ENCODE results near the gene AP2M1. TPM values are rescaled to one million over a fixed set of nuclear protein-coding genes. Genes with fewer than 3 reads are reported as not detected.
"Not testable (repeated sequence)": the region's sequence is repeated elsewhere in the genome, so short reads cannot be mapped to it uniquely, and the experiment has no call there.

AP2M1 gene
- total RNA-seq, 2 experiments from 2014 or later = 192 to 204 TPM

- H3K27ac Mint-ChIP-seq = no peak overlapping the region
- H3K27me3 Mint-ChIP-seq = no peaks in the 10 kb centered on the region
- H3K9me3 Mint-ChIP-seq (ENCODE audit: low read depth) = no peaks in the 10 kb centered on the region
- no peak for DNase-seq
- no peak overlapping the region for H3K4me3 Mint-ChIP-seq
- no peak for ATAC-seq
- intact Hi-C loops (cut with DNase I, micrococcal nuclease) = no loop called here
- no peaks in the 10 kb centered on the region for H3K4me1 Mint-ChIP-seq
- ChIA-PET POLR2A (no interaction called here), CTCF (no interaction called here)
- H3K36me3 Mint-ChIP-seq (ENCODE audit: low read depth) = peaks cover 49% of the 10 kb centered on the region
Observed at GRCh38 chr3:184143327-184143726, 31.3 kb upstream of the AP2M1 start.

GRCh38 chr3:184144505-184144904, 30.1 kb upstream of the AP2M1 start:
- DNase-seq = no peak
- no peaks in the 10 kb centered on the region for H3K4me1 Mint-ChIP-seq
- CTCF ChIA-PET = interaction anchor here (1.0 to 1.9 kb wide), 6 partner anchors 9 to 143 kb away, joined by 3 to 11 read pairs (median 5); partner anchors contain the start of genes EEF1AKMT4 and EIF2B5
- no peak overlapping the region for H3K4me3 Mint-ChIP-seq
- no peak for ATAC-seq
- no peak overlapping the region for H3K27ac Mint-ChIP-seq
- peaks cover 49% of the 10 kb centered on the region for H3K36me3 Mint-ChIP-seq (ENCODE audit: low read depth)
- H3K9me3 Mint-ChIP-seq (ENCODE audit: low read depth) = no peaks in the 10 kb centered on the region
- intact Hi-C loops (cut with DNase I, micrococcal nuclease) = no loop called here
- H3K27me3 Mint-ChIP-seq = no peaks in the 10 kb centered on the region
- POLR2A ChIA-PET = interaction anchor here (0.9 kb wide), 1 partner anchor 9 kb away, joined by 3 read pairs; no protein-coding TSS in a partner anchor

DNA sequence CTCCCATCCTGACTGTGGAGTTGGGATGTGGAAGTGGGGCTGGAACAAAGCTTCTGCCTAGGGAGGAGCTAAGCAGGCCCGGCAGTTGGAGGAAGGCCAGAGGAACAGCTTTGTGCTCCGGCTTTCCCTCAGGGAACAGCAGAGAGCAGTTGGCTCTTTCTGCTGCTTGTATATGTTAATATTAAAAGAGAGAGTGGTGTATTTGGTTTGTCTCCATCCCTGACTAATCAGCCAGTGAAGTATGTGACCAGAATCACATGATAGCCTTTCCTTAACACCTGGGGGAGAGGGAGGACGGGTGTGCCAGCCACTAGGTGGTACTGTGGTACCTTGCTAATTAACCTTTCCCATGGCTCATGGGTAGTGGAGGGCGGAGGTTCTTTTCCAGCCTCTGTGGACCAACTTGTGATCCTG, 29.5 kb upstream of the AP2M1 start:
- H3K4me1 Mint-ChIP-seq = no peaks in the 10 kb centered on the region
- ChIA-PET CTCF (interaction anchor here (0.6 to 1.9 kb wide), 12 partner anchors 9 to 378 kb away, joined by 3 to 11 read pairs (median 3); partner anchors contain the start of genes ABCF3, EEF1AKMT4 and EIF2B5), POLR2A (interaction anchor here (0.9 kb wide), 1 partner anchor 9 kb away, joined by 3 read pairs; no protein-coding TSS in a partner anchor)
- ATAC-seq (peak; percentile 81), DNase-seq (peak; percentile 59)
- H3K36me3 Mint-ChIP-seq (ENCODE audit: low read depth) = peaks cover 47% of the 10 kb centered on the region
- intact Hi-C loops (cut with DNase I, micrococcal nuclease) = loop anchor here in 1 of 2 experiments (1.0 kb wide), 1 partner anchor 144 kb away; no protein-coding TSS in a partner anchor
- H3K27ac Mint-ChIP-seq = no peak overlapping the region
- no peaks in the 10 kb centered on the region for H3K27me3 Mint-ChIP-seq
- no peaks in the 10 kb centered on the region for H3K9me3 Mint-ChIP-seq (ENCODE audit: low read depth)
- H3K4me3 Mint-ChIP-seq = no peak overlapping the region

DNA sequence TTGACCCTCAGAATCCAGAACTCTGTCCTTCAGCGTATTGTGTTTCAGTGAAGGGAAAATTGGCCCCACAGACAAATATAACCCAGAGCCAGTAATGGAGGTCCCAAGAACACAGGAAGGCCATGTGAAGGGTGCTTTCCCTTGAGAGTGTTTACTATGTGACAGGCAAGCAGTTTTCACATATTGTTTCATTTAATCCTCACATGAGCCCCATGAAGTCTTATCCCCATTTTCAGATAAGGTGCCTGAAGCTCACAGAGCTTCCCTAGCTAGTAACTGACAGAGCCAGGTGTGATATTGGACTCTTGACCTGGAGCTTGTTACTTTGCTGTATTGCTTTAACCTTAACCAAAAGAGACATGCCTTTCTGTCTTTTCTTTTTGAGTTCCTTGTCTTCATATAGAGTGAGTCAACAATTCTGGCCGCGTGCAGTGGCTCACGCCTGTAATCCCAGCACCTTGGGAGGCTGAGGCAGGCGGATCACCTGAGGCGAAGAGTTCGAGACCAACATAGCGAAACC, 28.8 kb upstream of the AP2M1 start:
- POLR2A ChIA-PET = no interaction called here
- DNase-seq = no peak
- no peak overlapping the region for H3K4me3 Mint-ChIP-seq
- no peaks in the 10 kb centered on the region for H3K4me1 Mint-ChIP-seq
- CTCF ChIA-PET = interaction anchor here (0.6 to 1.9 kb wide), 9 partner anchors 10 to 379 kb away, joined by 3 to 11 read pairs (median 4); partner anchors contain the start of genes ABCF3 and EIF2B5
- no peak overlapping the region for H3K27ac Mint-ChIP-seq
- no peak for ATAC-seq
- no peaks in the 10 kb centered on the region for H3K27me3 Mint-ChIP-seq
- intact Hi-C loops (cut with DNase I, micrococcal nuclease) = loop anchor here in 1 of 2 experiments (1.0 kb wide), 1 partner anchor 143 kb away; no protein-coding TSS in a partner anchor
- peaks cover 43% of the 10 kb centered on the region for H3K36me3 Mint-ChIP-seq (ENCODE audit: low read depth)
- no peaks in the 10 kb centered on the region for H3K9me3 Mint-ChIP-seq (ENCODE audit: low read depth)

DNA sequence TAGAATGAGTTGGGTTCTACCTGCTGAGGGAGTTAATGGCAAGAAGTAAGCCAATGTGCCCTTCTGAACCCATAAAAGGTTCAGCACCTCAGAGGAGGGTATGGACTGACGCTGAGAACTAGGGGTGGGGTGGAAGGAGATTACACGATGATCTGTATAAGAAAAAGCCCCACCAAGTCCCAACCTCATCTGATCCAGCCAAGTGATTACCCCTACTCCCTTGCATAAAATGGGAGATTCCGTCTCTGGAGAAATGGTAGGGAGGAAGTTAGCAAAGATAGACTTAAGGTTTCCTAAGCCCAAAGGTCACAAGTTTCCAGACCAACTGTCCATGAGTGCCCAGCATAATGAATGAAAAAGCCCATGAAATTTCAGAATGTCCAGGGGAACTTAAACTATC, 26.6 kb upstream of the AP2M1 start:
- Mint-ChIP-seq H3K9me3 (ENCODE audit: low read depth) (no peaks in the 10 kb centered on the region), H3K4me3 (no peak overlapping the region), H3K27ac (no peak overlapping the region), H3K27me3 (no peaks in the 10 kb centered on the region), H3K36me3 (ENCODE audit: low read depth) (peaks cover 23% of the 10 kb centered on the region), H3K4me1 (no peaks in the 10 kb centered on the region)
- CTCF ChIA-PET = no interaction called here
- POLR2A ChIA-PET = no interaction called here
- DNase-seq (no peak), ATAC-seq (no peak)
- intact Hi-C loops (cut with DNase I, micrococcal nuclease) = no loop called here

- intact Hi-C loops (cut with DNase I, micrococcal nuclease) = no loop called here
- Mint-ChIP-seq H3K27ac (no peak overlapping the region), H3K27me3 (no peaks in the 10 kb centered on the region), H3K4me3 (no peak overlapping the region), H3K36me3 (ENCODE audit: low read depth) (peaks cover 13% of the 10 kb centered on the region), H3K9me3 (ENCODE audit: low read depth) (no peaks in the 10 kb centered on the region), H3K4me1 (peaks cover 2% of the 10 kb centered on the region)
- POLR2A ChIA-PET = interaction anchor here (0.6 kb wide), 1 partner anchor 106 kb away, joined by 4 read pairs; no protein-coding TSS in a partner anchor
- CTCF ChIA-PET = interaction anchor here (0.7 kb wide), 2 partner anchors 101 to 254 kb away, joined by 3 to 4 read pairs; partner anchors contain the start of gene EEF1AKMT4
- DNase-seq = no peak
- ATAC-seq = no peak
Observed at GRCh38 chr3:184149123-184149522, 25.5 kb upstream of the AP2M1 start.

DNA sequence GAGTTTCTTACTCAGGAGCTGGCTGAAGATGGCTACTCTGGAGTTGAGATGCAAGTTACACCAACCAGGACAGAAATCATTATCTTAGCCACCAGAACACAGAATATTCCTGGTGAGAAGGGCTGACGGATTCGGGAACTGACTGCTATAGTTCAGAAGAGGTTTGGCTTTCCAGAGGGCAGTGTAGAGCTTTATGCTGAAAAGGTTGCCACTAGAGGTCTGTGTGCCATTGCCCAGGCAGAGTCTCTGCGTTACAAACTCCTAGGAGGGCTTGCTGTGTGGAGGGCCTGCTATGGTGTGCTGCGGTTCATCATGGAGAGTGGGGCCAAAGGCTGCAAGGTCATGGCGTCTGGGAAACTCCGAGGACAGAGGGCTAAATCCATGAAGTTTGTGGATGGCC, 24.9 kb upstream of the AP2M1 start:
- POLR2A ChIA-PET = not testable (repeated sequence)

DNA sequence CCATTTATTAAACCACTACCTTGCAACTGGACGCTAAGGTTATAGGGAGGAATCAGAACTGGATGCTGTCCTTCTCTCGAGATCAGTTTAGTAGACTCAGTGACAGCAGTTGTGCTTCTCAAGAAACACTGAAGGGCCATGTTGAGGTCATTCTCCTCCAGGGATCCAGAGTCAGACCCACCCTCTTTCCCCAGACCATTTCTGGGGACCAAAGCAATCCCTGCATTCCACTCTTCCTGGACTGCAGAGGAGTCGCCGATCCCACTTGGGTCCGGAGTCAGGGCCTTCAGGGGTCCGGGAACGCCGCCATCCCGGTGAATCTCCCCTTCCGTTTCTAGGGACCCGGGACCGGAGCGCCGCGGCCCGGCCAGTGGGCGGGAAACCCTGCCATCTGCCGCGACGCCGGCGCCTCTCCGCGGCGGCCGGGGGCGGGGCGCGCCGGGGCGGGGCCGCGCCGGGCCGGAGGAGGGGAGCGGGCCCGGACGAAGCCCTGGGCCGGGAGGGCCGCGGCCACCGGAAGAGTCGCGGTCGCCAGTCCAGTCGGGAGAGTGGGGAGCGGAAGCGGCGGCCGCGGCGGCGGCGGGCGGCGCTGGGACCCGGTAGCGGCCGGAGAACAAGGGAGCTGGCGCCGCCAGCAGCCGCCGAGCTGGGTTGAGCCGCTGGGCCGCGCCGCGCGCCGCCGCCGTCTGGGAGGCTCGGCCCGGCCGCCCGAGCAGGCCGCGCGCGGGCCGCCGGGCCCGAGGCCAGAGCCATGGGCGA, 19.6 kb upstream of the AP2M1 start, which contains the start of gene DVL3:
DVL3 (plus strand) TSS at position 493 of the 759 bp plus-strand sequence; CDS start at position 752, 259 bp downstream.
- Mint-ChIP-seq H3K27ac (peak within 1 kb of the TSS; percentile 80), H3K4me1 (peaks cover 23% of the 10 kb centered on the region), H3K4me3 (peak within 1 kb of the TSS; percentile 97), H3K9me3 (ENCODE audit: low read depth) (no peaks in the 10 kb centered on the region), H3K36me3 (ENCODE audit: low read depth) (peaks cover 3% of the 10 kb centered on the region), H3K27me3 (no peaks in the 10 kb centered on the region)
- POLR2A ChIA-PET = no interaction called here
- peak; percentile 61 for DNase-seq
- CTCF ChIA-PET = interaction anchor here (0.8 to 1.0 kb wide), 2 partner anchors 9 to 216 kb away, joined by 3 read pairs; no protein-coding TSS in a partner anchor
- intact Hi-C loops (cut with DNase I, micrococcal nuclease) = loop anchor here (1.0 to 2.0 kb wide), 6 partner anchors 19 to 94 kb away; partner anchors contain the start of genes EIF2B5 (in 2 of the 2), ABCF3 (in 1 of the 2), AP2M1 (in 1 of the 2) and EEF1AKMT4 (in 1 of the 2)
- peak; percentile 71 for ATAC-seq

More for the DNA sequence above, 24.9 kb upstream of the AP2M1 start:
- CTCF ChIA-PET; H3K27ac Mint-ChIP-seq; H3K4me1 Mint-ChIP-seq; H3K27me3 Mint-ChIP-seq; DNase-seq; H3K4me3 Mint-ChIP-seq; intact Hi-C loops (cut with DNase I, micrococcal nuclease); H3K9me3 Mint-ChIP-seq (ENCODE audit: low read depth); ATAC-seq: not testable (repeated sequence)
- peaks cover 12% of the 10 kb centered on the region for H3K36me3 Mint-ChIP-seq (ENCODE audit: low read depth)

GRCh38 chr3:184155644-184156521, 18.8 kb upstream of the AP2M1 start:
- Mint-ChIP-seq H3K4me1 (peaks cover 27% of the 10 kb centered on the region), H3K27ac (peak overlapping the region; percentile 80), H3K27me3 (no peaks in the 10 kb centered on the region), H3K9me3 (ENCODE audit: low read depth) (no peaks in the 10 kb centered on the region), H3K4me3 (peak overlapping the region; percentile 97), H3K36me3 (ENCODE audit: low read depth) (peaks cover 3% of the 10 kb centered on the region)
- DNase-seq (peak; percentile 73), ATAC-seq (peak; percentile 66)
- POLR2A ChIA-PET = interaction anchor here (0.7 to 1.1 kb wide), 2 partner anchors 22 to 143 kb away, joined by 4 to 5 read pairs; no protein-coding TSS in a partner anchor
- intact Hi-C loops (cut with DNase I, micrococcal nuclease) = loop anchor here (1.0 to 2.0 kb wide), 6 partner anchors 18 to 93 kb away; partner anchors contain the start of genes AP2M1 (in 2 of the 2), EIF2B5 (in 2 of the 2), ABCF3 (in 1 of the 2) and EEF1AKMT4 (in 1 of the 2)
- CTCF ChIA-PET = interaction anchor here (0.8 to 1.2 kb wide), 3 partner anchors 10 to 215 kb away, joined by 3 to 4 read pairs (median 3); no protein-coding TSS in a partner anchor

GRCh38 chr3:184156522-184156955, 18.1 kb upstream of the AP2M1 start:
- intact Hi-C loops (cut with DNase I, micrococcal nuclease) = loop anchor here in 1 of 2 experiments (1.0 kb wide), 1 partner anchor 18 kb away; the partner anchor contains the start of gene AP2M1
- Mint-ChIP-seq H3K36me3 (ENCODE audit: low read depth) (peaks cover 3% of the 10 kb centered on the region), H3K4me3 (peak overlapping the region; percentile 97), H3K4me1 (peaks cover 27% of the 10 kb centered on the region), H3K27ac (peak overlapping the region; percentile 80), H3K9me3 (ENCODE audit: low read depth) (no peaks in the 10 kb centered on the region), H3K27me3 (no peaks in the 10 kb centered on the region)
- ChIA-PET CTCF (interaction anchor here (1.2 kb wide), 1 partner anchor 70 kb away, joined by 4 read pairs; no protein-coding TSS in a partner anchor), POLR2A (interaction anchor here (1.1 kb wide), 1 partner anchor 23 kb away, joined by 5 read pairs; no protein-coding TSS in a partner anchor)
- DNase-seq (no peak), ATAC-seq (no peak)

All from activated CD4-positive, alpha-beta T cell treated with anti-CD3 and anti-CD28 coated beads for 36 hours (primary cell).